Esophagus squamous epithelium (tissue), 5 donors: ENCODE measurements around the gene SCNM1. TPM values are rescaled to one million over a fixed set of nuclear protein-coding genes. Genes with fewer than 3 reads are reported as not detected.

Experiments
- DNase-seq: peaks from one replicate; lab custom pipeline; 2025; lab: John Stamatoyannopoulos, UW
- H3K27ac ChIP-seq, 4 donors: fragments of 200-600 bp; sonication (generic); one replicate each; pipeline ENCODE4 v1.5.1; 2016 to 2019; ENCODE audit warnings: mild to moderate bottlenecking in 1 of 4
- H3K27me3 ChIP-seq, 4 donors: fragments of 200-600 bp; sonication (generic); 1 replicate in 3 of 4; 2 replicates in 1 of 4; pipeline versions ENCODE4 v1.5.1 to v1.6.0; 2017 to 2021; ENCODE audit warnings: antibody characterized with exemption in 1 of 4
- H3K36me3 ChIP-seq, 3 donors: fragments of 200-600 bp; sonication (generic); one replicate each; pipeline ENCODE4 v1.5.1; 2016 to 2019
- H3K4me1 ChIP-seq, 3 donors: fragments of 200-600 bp; sonication (generic); one replicate each; pipeline ENCODE4 v1.5.1; 2017 to 2019
- H3K4me3 ChIP-seq, 4 donors: fragments of 200-600 bp; sonication (generic); 1 replicate in 3 of 4; 2 replicates in 1 of 4; pipeline ENCODE4 v1.5.1; 2016 to 2019; ENCODE audit warnings: mild to moderate bottlenecking in 2 of 4, moderate library complexity in 1 of 4
- H3K9me3 ChIP-seq, 3 donors: fragments of 200-600 bp; sonication (generic); one replicate each; pipeline ENCODE4 v1.5.1; 2016 to 2019
- POLR2A ChIP-seq, 4 donors: fragments of 450-650 bp; IDR thresholded peaks; one replicate each; pipeline ENCODE4 v1.6.1; 2017; ENCODE audit warnings: antibody characterized with exemption in 4 of 4, mild to moderate bottlenecking in 4 of 4, moderate library complexity in 3 of 4
- WGBS, 2 donors: methylation state at CpG; one replicate each; pipeline ENCODE4 v1.1.5; 2018; 5-methylcytosine and 5-hydroxymethylcytosine counted together
- intact Hi-C: fragments of 100-400 bp; cut with DNase I; formaldehyde crosslinking; loops from one replicate; pipeline ENCODE4 v1.15.0; 2022
- total RNA-seq, 4 donors: library from RNA; depleted of rRNA; stranded (reverse); fragments of >200 nt; gene quantifications; one replicate each; pipeline ENCODE4 v1.1.0, GENCODE V29; 2016
- TF ChIP-seq, protein P1 (sequence below), 6 experiments: fragments of 450-650 bp in 4 of 6; fragments of 200-600 bp in 2 of 6; sonication (generic) in 2 of 6; IDR thresholded peaks; one replicate each; pipeline ENCODE4 v1.5.1; 2016 to 2019; ENCODE audit warnings: antibody characterized with exemption in 6 of 6, mild to moderate bottlenecking in 4 of 6, moderate library complexity in 4 of 6
- donor health status: DM: yes; HTN: yes; CAD: no.

The SCNM1 gene
- total RNA-seq, 4 donors from 2014 or later: 15.2 to 29.8 (median 18.5) TPM

DNA sequence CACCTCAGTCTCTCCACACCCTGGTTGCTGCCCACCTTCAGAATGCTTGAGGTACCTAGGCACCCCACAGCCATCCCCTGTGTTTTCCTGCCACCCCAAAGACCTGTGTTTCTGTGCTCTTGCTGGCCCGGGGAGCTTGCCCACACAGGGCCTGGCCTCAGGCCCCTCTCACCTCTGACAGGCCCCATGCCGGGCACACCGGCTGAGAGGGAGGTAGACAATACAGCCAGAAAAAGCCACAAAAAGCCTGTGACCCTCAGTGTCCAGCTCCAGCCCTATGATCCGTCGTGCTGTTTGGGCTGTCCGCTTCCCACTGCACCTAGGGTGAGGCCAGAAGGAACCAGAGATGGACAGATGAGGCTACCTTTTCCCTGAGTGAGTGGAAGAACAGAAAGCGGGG lies 31.0 kb upstream of the SCNM1 start:
- Histone ChIP-seq H3K4me1 (peaks cover 0 to 27% (median 16%) of the 10 kb centered on the region in 3 donors), H3K27me3 (no peaks in the 10 kb centered on the region), H3K9me3 (no peaks in the 10 kb centered on the region), H3K27ac (no peak overlapping the region), H3K4me3 (no peak overlapping the region), H3K36me3 (peaks cover 0 to 25% (median 0%) of the 10 kb centered on the region in 3 donors)
- 93 to 94% methylated on average over 2 to 6 of the region's 7 CpGs for WGBS, 2 donors
- TF ChIP-seq, protein P1, sequence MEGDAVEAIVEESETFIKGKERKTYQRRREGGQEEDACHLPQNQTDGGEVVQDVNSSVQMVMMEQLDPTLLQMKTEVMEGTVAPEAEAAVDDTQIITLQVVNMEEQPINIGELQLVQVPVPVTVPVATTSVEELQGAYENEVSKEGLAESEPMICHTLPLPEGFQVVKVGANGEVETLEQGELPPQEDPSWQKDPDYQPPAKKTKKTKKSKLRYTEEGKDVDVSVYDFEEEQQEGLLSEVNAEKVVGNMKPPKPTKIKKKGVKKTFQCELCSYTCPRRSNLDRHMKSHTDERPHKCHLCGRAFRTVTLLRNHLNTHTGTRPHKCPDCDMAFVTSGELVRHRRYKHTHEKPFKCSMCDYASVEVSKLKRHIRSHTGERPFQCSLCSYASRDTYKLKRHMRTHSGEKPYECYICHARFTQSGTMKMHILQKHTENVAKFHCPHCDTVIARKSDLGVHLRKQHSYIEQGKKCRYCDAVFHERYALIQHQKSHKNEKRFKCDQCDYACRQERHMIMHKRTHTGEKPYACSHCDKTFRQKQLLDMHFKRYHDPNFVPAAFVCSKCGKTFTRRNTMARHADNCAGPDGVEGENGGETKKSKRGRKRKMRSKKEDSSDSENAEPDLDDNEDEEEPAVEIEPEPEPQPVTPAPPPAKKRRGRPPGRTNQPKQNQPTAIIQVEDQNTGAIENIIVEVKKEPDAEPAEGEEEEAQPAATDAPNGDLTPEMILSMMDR (IDR thresholded peaks at IDR 0.05): no peak
- TF ChIP-seq POLR2A (IDR thresholded peaks at IDR 0.05): no peak
- DNase-seq: no peak
- intact Hi-C loops: loop anchor here (10.0 kb wide), 1 partner anchor 110 kb away; no protein-coding TSS in a partner anchor

DNA sequence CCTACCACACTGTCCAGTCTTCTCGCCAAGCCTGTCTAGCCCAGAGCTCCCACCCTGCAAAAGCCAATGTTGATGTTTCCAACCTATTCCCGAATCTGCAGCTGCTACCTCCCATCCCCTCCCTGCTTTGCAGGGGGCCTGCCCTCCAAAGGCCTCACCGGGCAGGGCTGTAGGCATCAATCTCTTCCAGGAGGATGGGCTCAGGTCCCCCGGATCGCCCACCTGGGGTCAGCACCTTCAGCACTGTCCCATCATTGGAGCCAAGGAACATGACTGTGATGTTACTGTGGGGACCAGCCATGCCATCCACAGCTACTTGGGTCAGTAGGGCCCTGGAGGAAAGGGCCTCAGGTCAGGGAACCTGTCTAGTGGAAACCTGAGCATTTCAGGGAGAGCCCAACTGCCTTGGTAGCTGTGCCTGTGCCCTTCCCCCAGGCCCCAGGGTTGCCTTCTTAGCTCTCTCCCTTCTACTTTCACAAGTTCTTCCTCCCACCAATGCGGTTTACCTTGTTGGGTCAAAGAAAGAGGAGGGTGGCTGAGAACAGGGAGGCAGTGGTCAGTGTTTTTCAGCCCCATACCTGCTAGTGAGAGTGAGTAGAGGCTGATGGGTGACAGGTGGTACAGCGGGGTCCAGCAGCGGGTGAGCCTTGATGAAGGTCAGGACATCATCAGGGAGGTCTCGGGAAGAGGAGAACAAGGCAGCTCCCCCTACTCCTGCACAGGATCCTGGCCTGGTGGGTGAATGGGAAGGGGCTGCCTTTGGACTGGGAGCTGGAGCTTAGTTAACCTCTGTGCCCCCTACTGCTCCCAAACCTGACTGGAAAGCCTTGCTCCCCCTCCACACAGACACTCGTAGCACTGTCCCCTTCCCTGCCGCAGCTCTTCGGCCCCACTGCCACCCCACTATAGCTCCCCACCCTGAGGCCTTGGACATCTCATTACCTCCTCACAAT lies 30.2 kb upstream of the SCNM1 start:
- Histone ChIP-seq H3K4me1 (peaks cover 0 to 23% (median 10%) of the 10 kb centered on the region in 3 donors), H3K9me3 (no peaks in the 10 kb centered on the region), H3K36me3 (peaks cover 0 to 25% (median 0%) of the 10 kb centered on the region in 3 donors), H3K27me3 (no peaks in the 10 kb centered on the region), H3K4me3 (no peak overlapping the region), H3K27ac (no peak overlapping the region)
- WGBS, 2 donors: 84 to 88% methylated on average over 7 to 8 of the region's 12 CpGs
- DNase-seq: no peak
- TF ChIP-seq, protein P1 (IDR thresholded peaks at IDR 0.05): no peak
- no peak for TF ChIP-seq POLR2A (IDR thresholded peaks at IDR 0.05)
- intact Hi-C loops: loop anchor here (10.0 kb wide), 1 partner anchor 111 kb away; no protein-coding TSS in a partner anchor

DNA sequence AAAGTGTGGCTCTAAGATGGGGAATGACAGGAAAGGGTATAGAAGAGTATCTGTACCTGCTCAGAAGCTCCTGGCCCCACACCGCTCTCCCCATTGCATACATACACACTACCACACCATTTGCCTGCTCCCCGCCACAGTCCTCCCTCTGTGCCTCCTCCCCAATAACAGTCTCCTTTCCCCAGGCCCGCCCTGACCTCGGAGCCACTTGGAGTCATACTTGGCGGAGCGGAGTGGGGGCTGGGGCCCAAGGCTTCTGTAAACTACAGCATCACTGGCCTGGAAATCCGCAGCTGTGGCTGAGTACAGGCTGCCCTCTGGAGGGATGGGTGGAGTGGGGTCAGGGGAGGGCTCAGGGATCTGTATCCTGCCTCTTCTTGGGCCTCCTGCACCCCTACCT lies 28.2 kb upstream of the SCNM1 start:
- intact Hi-C loops: loop anchor here (10.0 kb wide), 1 partner anchor 113 kb away; no protein-coding TSS in a partner anchor
- Histone ChIP-seq H3K27ac (no peak overlapping the region), H3K4me1 (peaks cover 0 to 4% (median 0%) of the 10 kb centered on the region in 3 donors), H3K9me3 (no peaks in the 10 kb centered on the region), H3K36me3 (peaks cover 0 to 25% (median 0%) of the 10 kb centered on the region in 3 donors), H3K27me3 (no peaks in the 10 kb centered on the region), H3K4me3 (no peak overlapping the region)
- 83 to 88% methylated on average over 2 to 4 of the region's 7 CpGs for WGBS, 2 donors
- no peak for TF ChIP-seq POLR2A (IDR thresholded peaks at IDR 0.05)
- TF ChIP-seq, protein P1 (IDR thresholded peaks at IDR 0.05): no peak
- no peak for DNase-seq

DNA sequence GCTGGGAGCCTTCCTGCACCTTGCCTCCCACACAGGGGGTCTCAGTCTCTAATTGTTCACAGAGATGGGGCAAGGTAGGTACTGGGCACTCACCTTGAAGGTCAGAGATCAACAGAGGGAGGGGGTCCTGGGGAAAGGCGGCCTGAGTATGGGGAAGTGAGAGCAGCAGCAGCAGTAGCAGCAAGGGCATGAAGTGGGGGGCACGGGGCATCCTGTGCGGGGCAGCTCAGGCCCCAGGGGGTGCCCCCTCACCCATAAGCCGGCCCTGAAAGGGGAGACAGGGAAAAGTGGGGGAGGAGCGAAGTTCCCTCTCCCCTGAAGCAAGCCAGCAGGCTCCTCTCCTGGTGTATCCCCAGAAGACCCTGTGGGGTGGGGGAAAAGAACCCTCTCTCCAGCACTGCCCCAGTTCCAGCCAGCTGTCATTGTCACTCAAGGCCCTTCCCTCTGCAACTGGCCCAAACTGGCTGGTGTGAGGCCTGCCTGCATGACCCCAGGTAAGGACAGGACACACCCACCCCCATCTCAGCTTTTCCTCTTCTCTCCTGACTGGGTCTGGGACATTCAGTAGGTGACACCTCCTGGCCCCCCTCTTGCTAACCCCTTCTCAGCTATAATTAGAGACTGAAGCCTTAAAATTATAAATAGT lies 23.4 kb upstream of the SCNM1 start:
- Histone ChIP-seq H3K9me3 (no peaks in the 10 kb centered on the region), H3K27me3 (peaks cover 0 to 7% (median 0%) of the 10 kb centered on the region in 4 donors), H3K27ac (no peak overlapping the region), H3K4me3 (no peak overlapping the region), H3K36me3 (peaks cover 0 to 8% (median 0%) of the 10 kb centered on the region in 3 donors), H3K4me1 (peaks cover 16 to 47% (median 21%) of the 10 kb centered on the region in 3 donors)
- DNase-seq: no peak
- TF ChIP-seq, protein P1 (IDR thresholded peaks at IDR 0.05): no peak
- TF ChIP-seq POLR2A (IDR thresholded peaks at IDR 0.05): no peak
- 50 to 71% methylated on average over 2 to 4 of the region's 5 CpGs for WGBS, 2 donors
- intact Hi-C loops: no loop called here
